ENCODE data around the gene GBF1. TPM values are rescaled to one million over a fixed set of nuclear protein-coding genes. Genes with fewer than 3 reads are reported as not detected.

GBF1 gene
- polyA plus RNA-seq, 2 donors: 11.4 to 11.7 TPM

DNA sequence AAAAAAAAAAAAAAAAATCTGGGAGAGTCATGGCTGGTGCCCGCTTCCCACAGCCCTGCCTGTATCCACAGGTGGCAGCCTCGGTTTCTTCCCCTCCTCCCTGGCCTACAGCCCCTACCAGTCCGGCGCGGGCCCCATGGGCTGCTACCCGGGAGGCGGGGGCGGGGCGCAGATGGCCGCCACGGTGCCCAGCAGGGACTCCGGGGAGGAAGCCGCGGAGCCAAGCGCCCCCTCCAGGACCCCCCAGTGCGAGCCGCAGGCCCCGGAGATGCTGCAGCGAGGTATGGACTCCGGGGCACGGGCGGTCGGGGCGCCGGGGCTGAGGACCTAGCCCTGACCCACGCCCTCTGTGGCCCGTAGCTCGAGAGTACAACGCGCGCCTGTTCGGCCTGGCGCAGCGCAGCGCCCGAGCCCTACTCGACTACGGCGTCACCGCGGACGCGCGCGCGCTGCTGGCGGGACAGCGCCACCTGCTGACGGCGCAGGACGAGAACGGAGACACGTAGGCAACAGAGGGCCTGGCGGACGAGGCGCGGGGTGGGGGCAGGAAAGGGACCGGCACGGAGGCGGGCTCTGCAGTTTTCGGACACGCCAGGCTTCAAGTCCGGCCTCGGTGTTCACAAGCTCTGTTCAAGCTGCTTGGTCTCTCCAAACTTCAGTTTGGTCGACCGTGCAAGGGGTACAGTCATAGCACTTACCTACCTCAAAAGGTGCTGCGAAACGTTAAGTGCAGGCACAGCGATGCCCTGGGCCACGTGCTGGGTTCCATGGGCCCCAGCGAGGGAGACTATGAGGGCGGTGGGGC, 154.1 kb downstream of the GBF1 start:
- Histone ChIP-seq H3K27ac (ENCODE audit: low read depth in 2 of 2, low read length in 1 of 2) (peak overlapping the region; percentile 85 to 93), H3K4me3 (ENCODE audit: low read depth in 1 of 2, low read length in 2 of 2) (peak overlapping the region; percentile 55 to 68), H3K9me3 (ENCODE audit: control insufficient read depth in 2 of 2, insufficient read depth in 1 of 2, low read depth in 1 of 2, low read length in 1 of 2) (no peaks in the 10 kb centered on the region), H3K36me3 (ENCODE audit: control insufficient read depth in 2 of 2, insufficient read depth in 2 of 2, low read length in 1 of 2) (peaks cover 0 to 17% of the 10 kb centered on the region in 2 donors), H3K4me1 (ENCODE audit: control insufficient read depth in 2 of 2, insufficient read depth in 2 of 2, low read length in 1 of 2) (peaks cover 7 to 20% of the 10 kb centered on the region in 2 donors), H3K27me3 (ENCODE audit: control insufficient read depth in 1 of 2, insufficient read depth in 2 of 2, low read length in 2 of 2) (no peaks in the 10 kb centered on the region)
- 3 to 4% methylated on average over 72 of the region's 72 CpGs for WGBS, 2 donors

DNA sequence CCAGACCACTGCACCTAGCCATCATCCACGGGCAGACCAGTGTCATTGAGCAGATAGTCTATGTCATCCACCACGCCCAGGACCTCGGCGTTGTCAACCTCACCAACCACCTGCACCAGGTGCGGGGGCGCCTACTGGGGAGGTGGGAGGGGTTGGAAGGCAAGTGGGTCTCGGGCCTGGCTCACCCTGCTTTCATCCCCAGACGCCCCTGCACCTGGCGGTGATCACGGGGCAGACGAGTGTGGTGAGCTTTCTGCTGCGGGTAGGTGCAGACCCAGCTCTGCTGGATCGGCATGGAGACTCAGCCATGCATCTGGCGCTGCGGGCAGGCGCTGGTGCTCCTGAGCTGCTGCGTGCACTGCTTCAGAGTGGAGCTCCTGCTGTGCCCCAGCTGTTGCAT, 154.7 kb downstream of the GBF1 start:
- Histone ChIP-seq H3K4me1 (ENCODE audit: control insufficient read depth in 2 of 2, insufficient read depth in 2 of 2, low read length in 1 of 2) (peaks cover 7 to 16% of the 10 kb centered on the region in 2 donors), H3K27ac (ENCODE audit: low read depth in 2 of 2, low read length in 1 of 2) (no peak overlapping the region), H3K36me3 (ENCODE audit: control insufficient read depth in 2 of 2, insufficient read depth in 2 of 2, low read length in 1 of 2) (peaks cover 0 to 17% of the 10 kb centered on the region in 2 donors), H3K27me3 (ENCODE audit: control insufficient read depth in 1 of 2, insufficient read depth in 2 of 2, low read length in 2 of 2) (no peaks in the 10 kb centered on the region), H3K9me3 (ENCODE audit: control insufficient read depth in 2 of 2, insufficient read depth in 1 of 2, low read depth in 1 of 2, low read length in 1 of 2) (no peaks in the 10 kb centered on the region), H3K4me3 (ENCODE audit: low read depth in 1 of 2, low read length in 2 of 2) (no peak overlapping the region)
- WGBS, 2 donors: 78 to 81% methylated on average over 17 of the region's 17 CpGs

DNA sequence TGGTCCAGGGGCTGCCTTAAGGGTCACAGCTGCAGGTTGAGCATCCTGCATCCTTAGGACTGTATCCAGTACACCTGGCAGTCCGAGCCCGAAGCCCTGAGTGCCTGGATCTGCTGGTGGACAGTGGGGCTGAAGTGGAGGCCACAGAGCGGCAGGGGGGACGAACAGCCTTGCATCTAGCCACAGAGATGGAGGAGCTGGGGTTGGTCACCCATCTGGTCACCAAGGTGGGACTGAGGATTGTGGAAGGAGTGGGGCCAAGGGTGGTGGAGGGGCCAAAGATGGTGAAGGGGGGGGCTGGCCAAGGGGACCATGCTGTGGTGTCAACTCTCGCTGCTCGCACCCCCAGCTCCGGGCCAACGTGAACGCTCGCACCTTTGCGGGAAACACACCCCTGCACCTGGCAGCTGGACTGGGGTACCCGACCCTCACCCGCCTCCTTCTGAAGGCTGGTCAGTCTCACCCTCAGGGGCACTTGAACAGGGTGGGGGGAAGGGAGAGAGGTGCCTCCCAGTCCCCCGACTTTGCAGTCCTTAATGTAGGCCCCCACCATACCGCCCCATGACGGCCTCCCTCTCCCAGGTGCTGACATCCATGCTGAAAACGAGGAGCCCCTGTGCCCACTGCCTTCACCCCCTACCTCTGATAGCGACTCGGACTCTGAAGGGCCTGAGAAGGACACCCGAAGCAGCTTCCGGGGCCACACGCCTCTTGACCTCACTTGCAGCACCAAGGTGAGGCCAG, 155.4 kb downstream of the GBF1 start:
- H3K9me3 ChIP-seq (ENCODE audit: control insufficient read depth in 2 of 2, insufficient read depth in 1 of 2, low read depth in 1 of 2, low read length in 1 of 2): no peaks in the 10 kb centered on the region
- 89 to 94% methylated on average over 21 to 22 of the region's 22 CpGs for WGBS, 2 donors
- peaks cover 7 to 16% of the 10 kb centered on the region in 2 donors for H3K4me1 ChIP-seq (ENCODE audit: control insufficient read depth in 2 of 2, insufficient read depth in 2 of 2, low read length in 1 of 2)
- peaks cover 0 to 17% of the 10 kb centered on the region in 2 donors for H3K36me3 ChIP-seq (ENCODE audit: control insufficient read depth in 2 of 2, insufficient read depth in 2 of 2, low read length in 1 of 2)
- no peak overlapping the region for H3K27ac ChIP-seq (ENCODE audit: low read depth in 2 of 2, low read length in 1 of 2)
- H3K27me3 ChIP-seq (ENCODE audit: control insufficient read depth in 1 of 2, insufficient read depth in 2 of 2, low read length in 2 of 2): no peaks in the 10 kb centered on the region
- H3K4me3 ChIP-seq (ENCODE audit: low read depth in 1 of 2, low read length in 2 of 2): no peak overlapping the region

DNA sequence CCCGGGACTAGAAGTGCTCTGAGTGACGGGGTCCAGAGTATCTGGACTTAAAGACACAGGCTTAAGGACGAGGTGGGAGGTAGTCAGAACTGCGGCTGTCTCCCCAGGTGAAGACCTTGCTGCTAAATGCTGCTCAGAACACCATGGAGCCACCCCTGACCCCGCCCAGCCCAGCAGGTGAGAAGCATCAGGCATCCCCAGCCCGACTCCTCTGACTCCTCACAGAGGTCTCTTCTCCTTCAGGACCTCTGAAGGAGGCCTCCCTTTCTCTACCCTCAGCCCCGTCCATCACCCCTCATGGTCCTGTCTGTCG, 156.0 kb downstream of the GBF1 start:
- Histone ChIP-seq H3K27ac (ENCODE audit: low read depth in 2 of 2, low read length in 1 of 2) (no peak overlapping the region), H3K27me3 (ENCODE audit: control insufficient read depth in 1 of 2, insufficient read depth in 2 of 2, low read length in 2 of 2) (no peaks in the 10 kb centered on the region), H3K36me3 (ENCODE audit: control insufficient read depth in 2 of 2, insufficient read depth in 2 of 2, low read length in 1 of 2) (peaks cover 0 to 17% of the 10 kb centered on the region in 2 donors), H3K4me1 (ENCODE audit: control insufficient read depth in 2 of 2, insufficient read depth in 2 of 2, low read length in 1 of 2) (peaks cover 5 to 14% of the 10 kb centered on the region in 2 donors), H3K9me3 (ENCODE audit: control insufficient read depth in 2 of 2, insufficient read depth in 1 of 2, low read depth in 1 of 2, low read length in 1 of 2) (no peaks in the 10 kb centered on the region), H3K4me3 (ENCODE audit: low read depth in 1 of 2, low read length in 2 of 2) (no peak overlapping the region)
- 80 to 84% methylated on average over 8 of the region's 8 CpGs for WGBS, 2 donors

DNA sequence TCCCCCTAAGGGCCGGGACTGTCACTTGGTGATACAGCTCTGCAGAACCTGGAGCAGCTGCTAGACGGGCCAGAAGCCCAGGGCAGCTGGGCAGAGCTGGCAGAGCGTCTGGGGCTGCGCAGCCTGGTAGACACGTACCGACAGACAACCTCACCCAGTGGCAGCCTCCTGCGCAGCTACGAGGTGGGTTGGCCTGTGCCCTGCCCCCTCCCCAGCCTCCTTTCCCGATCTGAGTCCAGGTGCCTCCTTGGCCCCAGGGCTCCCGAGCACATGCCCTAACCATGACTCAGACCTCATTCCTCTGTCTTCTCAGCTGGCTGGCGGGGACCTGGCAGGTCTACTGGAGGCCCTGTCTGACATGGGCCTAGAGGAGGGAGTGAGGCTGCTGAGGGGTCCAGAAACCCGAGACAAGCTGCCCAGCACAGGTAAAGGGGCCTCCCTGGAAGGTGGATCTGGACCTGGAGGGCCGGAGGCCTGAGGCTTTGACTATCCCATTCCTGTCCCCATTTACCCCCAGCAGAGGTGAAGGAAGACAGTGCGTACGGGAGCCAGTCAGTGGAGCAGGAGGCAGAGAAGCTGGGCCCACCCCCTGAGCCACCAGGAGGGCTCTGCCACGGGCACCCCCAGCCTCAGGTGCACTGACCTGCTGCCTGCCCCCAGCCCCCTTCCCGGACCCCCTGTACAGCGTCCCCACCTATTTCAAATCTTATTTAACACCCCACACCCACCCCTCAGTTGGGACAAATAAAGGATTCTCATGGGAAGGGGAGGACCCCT, 156.6 kb downstream of the GBF1 start:
- Histone ChIP-seq H3K9me3 (ENCODE audit: control insufficient read depth in 2 of 2, insufficient read depth in 1 of 2, low read depth in 1 of 2, low read length in 1 of 2) (no peaks in the 10 kb centered on the region), H3K4me3 (ENCODE audit: low read depth in 1 of 2, low read length in 2 of 2) (no peak overlapping the region), H3K27ac (ENCODE audit: low read depth in 2 of 2, low read length in 1 of 2) (no peak overlapping the region), H3K36me3 (ENCODE audit: control insufficient read depth in 2 of 2, insufficient read depth in 2 of 2, low read length in 1 of 2) (peaks cover 0 to 17% of the 10 kb centered on the region in 2 donors), H3K27me3 (ENCODE audit: control insufficient read depth in 1 of 2, insufficient read depth in 2 of 2, low read length in 2 of 2) (no peaks in the 10 kb centered on the region), H3K4me1 (ENCODE audit: control insufficient read depth in 2 of 2, insufficient read depth in 2 of 2, low read length in 1 of 2) (peaks cover 0 to 8% of the 10 kb centered on the region in 2 donors)
- 62 to 81% methylated on average over 18 of the region's 18 CpGs for WGBS, 2 donors

DNA sequence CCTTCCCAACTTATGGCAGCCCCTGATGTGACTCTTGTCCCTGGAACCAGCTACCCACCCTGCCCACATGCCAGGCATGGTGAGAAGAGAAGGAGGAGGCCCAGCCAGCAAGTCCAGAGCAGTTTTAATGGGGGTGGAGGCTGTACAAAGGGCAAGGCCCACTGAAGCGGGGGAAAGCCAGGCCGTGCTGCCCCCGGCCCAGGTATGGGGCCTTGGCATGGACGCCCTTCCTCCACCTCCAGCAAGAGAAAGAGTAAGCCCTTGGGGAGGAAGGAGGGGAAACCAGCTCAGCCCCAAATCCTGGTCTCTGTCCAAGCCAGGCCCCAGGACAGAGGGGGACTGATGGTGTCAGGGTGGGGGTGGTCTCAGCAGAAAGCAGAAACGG, 157.2 kb downstream of the GBF1 start:
- Histone ChIP-seq H3K4me1 (ENCODE audit: control insufficient read depth in 2 of 2, insufficient read depth in 2 of 2, low read length in 1 of 2) (peaks cover 0 to 8% of the 10 kb centered on the region in 2 donors), H3K36me3 (ENCODE audit: control insufficient read depth in 2 of 2, insufficient read depth in 2 of 2, low read length in 1 of 2) (peaks cover 0 to 17% of the 10 kb centered on the region in 2 donors), H3K27me3 (ENCODE audit: control insufficient read depth in 1 of 2, insufficient read depth in 2 of 2, low read length in 2 of 2) (no peaks in the 10 kb centered on the region), H3K27ac (ENCODE audit: low read depth in 2 of 2, low read length in 1 of 2) (no peak overlapping the region), H3K4me3 (ENCODE audit: low read depth in 1 of 2, low read length in 2 of 2) (no peak overlapping the region), H3K9me3 (ENCODE audit: control insufficient read depth in 2 of 2, insufficient read depth in 1 of 2, low read depth in 1 of 2, low read length in 1 of 2) (no peaks in the 10 kb centered on the region)
- WGBS, 2 donors: 77 to 82% methylated on average over 5 of the region's 5 CpGs

DNA sequence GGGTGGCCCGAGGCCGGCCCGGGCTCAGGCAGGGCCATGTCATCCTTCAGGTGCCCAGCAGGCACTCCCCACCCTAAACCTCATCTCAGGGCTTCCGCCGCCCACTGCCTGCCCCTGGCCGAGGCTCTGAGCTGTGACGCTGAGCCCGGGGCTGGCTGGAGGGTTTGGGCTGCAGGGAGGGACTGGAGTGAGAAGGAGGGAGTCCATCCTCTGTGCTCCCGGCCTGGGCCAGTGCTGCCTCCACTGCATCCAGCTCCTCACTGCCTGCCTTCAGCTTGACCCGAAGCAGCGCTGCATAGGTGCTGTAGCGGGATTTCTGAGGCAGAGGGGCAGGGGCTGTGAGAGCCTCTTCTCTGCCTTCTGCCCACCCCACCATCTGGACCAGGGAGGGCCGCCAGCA, 157.8 kb downstream of the GBF1 start:
- no peak overlapping the region for H3K27ac ChIP-seq (ENCODE audit: low read depth in 2 of 2, low read length in 1 of 2)
- WGBS, 2 donors: 80 to 83% methylated on average over 13 of the region's 13 CpGs
- H3K4me3 ChIP-seq (ENCODE audit: low read depth in 1 of 2, low read length in 2 of 2): no peak overlapping the region
- peaks cover 0 to 2% of the 10 kb centered on the region in 2 donors for H3K27me3 ChIP-seq (ENCODE audit: control insufficient read depth in 1 of 2, insufficient read depth in 2 of 2, low read length in 2 of 2)
- peaks cover 0 to 17% of the 10 kb centered on the region in 2 donors for H3K36me3 ChIP-seq (ENCODE audit: control insufficient read depth in 2 of 2, insufficient read depth in 2 of 2, low read length in 1 of 2)
- H3K9me3 ChIP-seq (ENCODE audit: control insufficient read depth in 2 of 2, insufficient read depth in 1 of 2, low read depth in 1 of 2, low read length in 1 of 2): no peaks in the 10 kb centered on the region
- peaks cover 0 to 8% of the 10 kb centered on the region in 2 donors for H3K4me1 ChIP-seq (ENCODE audit: control insufficient read depth in 2 of 2, insufficient read depth in 2 of 2, low read length in 1 of 2)

DNA sequence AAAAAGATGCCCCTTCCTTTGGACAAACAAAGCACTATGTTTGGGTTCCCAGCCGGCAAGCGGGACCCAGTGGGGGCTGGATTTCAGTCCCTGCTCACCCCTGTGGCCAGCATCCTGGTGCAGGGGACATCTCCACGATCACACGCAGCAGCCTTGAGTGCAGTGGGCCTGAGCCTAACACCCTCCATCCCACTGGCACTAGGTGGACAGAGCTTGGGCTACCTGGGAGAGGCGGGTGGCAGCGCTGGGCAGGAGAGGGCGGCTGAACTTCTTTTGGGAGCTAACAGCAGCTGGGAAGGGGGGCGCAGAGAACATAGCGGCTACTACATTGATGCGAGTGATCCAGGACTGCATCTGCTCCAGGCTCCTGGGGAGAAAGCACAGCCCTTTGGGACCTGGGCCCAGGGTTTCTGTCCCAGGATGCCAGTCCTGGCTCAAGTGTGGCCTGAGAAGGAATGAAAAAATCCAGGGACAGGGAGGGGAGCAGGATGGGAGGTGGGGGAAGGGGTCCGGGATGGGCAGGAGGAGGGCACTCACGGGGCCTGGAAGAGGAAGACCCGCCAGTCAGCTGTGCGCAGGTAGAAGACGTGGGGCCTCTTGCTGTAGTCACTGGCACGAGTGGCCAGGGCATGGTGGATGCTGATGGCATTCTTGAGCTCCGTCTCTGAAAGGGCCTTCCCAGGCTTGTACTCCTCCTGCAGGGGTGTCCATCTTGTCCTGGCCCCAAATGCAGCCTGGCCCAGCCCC, 159.2 kb downstream of the GBF1 start:
- no peak overlapping the region for H3K4me3 ChIP-seq (ENCODE audit: low read depth in 1 of 2, low read length in 2 of 2)
- H3K36me3 ChIP-seq (ENCODE audit: control insufficient read depth in 2 of 2, insufficient read depth in 2 of 2, low read length in 1 of 2): peaks cover 0 to 17% of the 10 kb centered on the region in 2 donors
- H3K27ac ChIP-seq (ENCODE audit: low read depth in 2 of 2, low read length in 1 of 2): no peak overlapping the region
- H3K27me3 ChIP-seq (ENCODE audit: control insufficient read depth in 1 of 2, insufficient read depth in 2 of 2, low read length in 2 of 2): peaks cover 0 to 8% of the 10 kb centered on the region in 2 donors
- no peaks in the 10 kb centered on the region for H3K9me3 ChIP-seq (ENCODE audit: control insufficient read depth in 2 of 2, insufficient read depth in 1 of 2, low read depth in 1 of 2, low read length in 1 of 2)
- WGBS, 2 donors: 82 to 87% methylated on average over 17 of the region's 17 CpGs
- H3K4me1 ChIP-seq (ENCODE audit: control insufficient read depth in 2 of 2, insufficient read depth in 2 of 2, low read length in 1 of 2): peaks cover 7 to 15% of the 10 kb centered on the region in 2 donors

DNA sequence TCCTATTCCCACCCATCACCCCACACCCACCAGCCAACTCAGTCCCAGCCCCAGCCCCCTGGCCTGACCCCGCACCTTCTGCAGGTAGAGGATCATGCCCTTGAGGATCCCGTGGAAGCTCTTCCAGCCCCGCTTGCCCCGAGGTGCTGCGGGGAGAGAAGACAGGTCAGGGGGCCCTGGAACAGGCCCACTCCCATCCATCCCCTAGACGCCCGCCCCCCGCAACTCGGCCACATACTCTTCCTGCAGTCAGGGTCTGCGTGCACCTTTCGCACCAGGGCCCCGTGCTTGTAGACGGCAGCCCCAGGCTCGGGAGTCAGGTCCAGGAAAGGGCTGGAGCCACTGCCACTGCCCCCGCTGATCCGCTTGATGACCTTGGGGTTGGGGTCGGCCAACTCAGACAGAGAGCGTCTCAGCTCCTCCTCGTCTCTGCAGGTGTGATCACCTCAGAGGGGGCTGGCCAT, 159.8 kb downstream of the GBF1 start:
- Histone ChIP-seq H3K36me3 (ENCODE audit: control insufficient read depth in 2 of 2, insufficient read depth in 2 of 2, low read length in 1 of 2) (peaks cover 0 to 17% of the 10 kb centered on the region in 2 donors), H3K9me3 (ENCODE audit: control insufficient read depth in 2 of 2, insufficient read depth in 1 of 2, low read depth in 1 of 2, low read length in 1 of 2) (no peaks in the 10 kb centered on the region), H3K27ac (ENCODE audit: low read depth in 2 of 2, low read length in 1 of 2) (no peak overlapping the region), H3K4me1 (ENCODE audit: control insufficient read depth in 2 of 2, insufficient read depth in 2 of 2, low read length in 1 of 2) (peaks cover 7 to 15% of the 10 kb centered on the region in 2 donors), H3K4me3 (ENCODE audit: low read depth in 1 of 2, low read length in 2 of 2) (no peak overlapping the region), H3K27me3 (ENCODE audit: control insufficient read depth in 1 of 2, insufficient read depth in 2 of 2, low read length in 2 of 2) (peaks cover 0 to 9% of the 10 kb centered on the region in 2 donors)
- 76 to 82% methylated on average over 19 of the region's 19 CpGs for WGBS, 2 donors

All from esophagus (tissue), 2 donors.